GM23338 (cell line): Measurements from ENCODE around the gene EDN2. TPM values are rescaled to one million over a fixed set of nuclear protein-coding genes. Genes with fewer than 3 reads are reported as not detected.
A peak's percentile ranks its signal among the peaks of the same experiment; 100 is the strongest.

Experiments used
- ATAC-seq: fragments of 200-7000 bp; cut with Tn5 transposase; 3 replicates; pipeline ENCODE4 v1.9.1; 2020
- DNase-seq: peaks from one replicate; pipeline ENCODE4 v3.0.0-alpha.2; 2015; ENCODE audit warnings: low spot score
- H2AFZ ChIP-seq: fragments of 200-600 bp; sonication (generic); 2 replicates; pipeline ENCODE4 v1.8.0; 2016; ENCODE audit warnings: antibody characterized with exemption, mild to moderate bottlenecking, moderate library complexity
- H3F3A ChIP-seq: fragments of 200-600 bp; sonication (generic); replicated peaks from 2 replicates; pipeline ENCODE4 v1.8.0; 2017; ENCODE audit warnings: antibody characterized with exemption, mixed run types, low read depth
- H3K27ac ChIP-seq: fragments of 200-600 bp; sonication (generic); 2 replicates; pipeline ENCODE4 v1.6.1; 2016; ENCODE audit warnings: low read depth
- H3K27me3 ChIP-seq: fragments of 200-600 bp; sonication (generic); 2 replicates; pipeline ENCODE4 v1.8.0; 2016; ENCODE audit warnings: mild to moderate bottlenecking, mixed run types, moderate library complexity; ENCODE audit not compliant: insufficient read depth
- H3K36me3 ChIP-seq: fragments of 200-600 bp; sonication (generic); 2 replicates; pipeline ENCODE4 v1.8.0; 2016; ENCODE audit warnings: mild to moderate bottlenecking; ENCODE audit not compliant: insufficient read depth
- H3K4me1 ChIP-seq: fragments of 200-600 bp; sonication (generic); 2 replicates; pipeline ENCODE4 v1.8.0; 2016; ENCODE audit warnings: mild to moderate bottlenecking, moderate library complexity; ENCODE audit not compliant: insufficient read depth
- H3K4me2 ChIP-seq: fragments of 200-600 bp; sonication (generic); 2 replicates; pipeline ENCODE4 v1.7.1; 2017; ENCODE audit warnings: mixed run types
- H3K4me3 ChIP-seq: fragments of 200-600 bp; sonication (generic); 2 replicates; pipeline ENCODE4 v1.6.1; 2016; ENCODE audit warnings: mixed run types
- H3K79me2 ChIP-seq: fragments of 200-600 bp; sonication (generic); replicated peaks from 2 replicates; pipeline ENCODE4 v1.8.0; 2017; ENCODE audit warnings: mild to moderate bottlenecking; ENCODE audit not compliant: insufficient read depth
- H3K9me2 ChIP-seq: fragments of 200-600 bp; sonication (generic); 2 replicates; pipeline ENCODE4 v1.8.0; 2017; ENCODE audit not compliant: insufficient read depth
- H4K20me1 ChIP-seq: fragments of 200-600 bp; sonication (generic); replicated peaks from 2 replicates; pipeline ENCODE4 v1.8.0; 2017; ENCODE audit warnings: mild to moderate bottlenecking; ENCODE audit not compliant: insufficient read depth
- H3K27ac Mint-ChIP-seq: 2 replicates; pipeline ENCODE4 v1.8.0; 2020; ENCODE audit warnings: inconsistent platforms, mild to moderate bottlenecking, moderate library complexity, mixed read lengths
- H3K27me3 Mint-ChIP-seq: 3 replicates; pipeline ENCODE4 v1.8.0; 2022; ENCODE audit warnings: low read depth, mild to moderate bottlenecking, moderate library complexity, mixed read lengths, inconsistent platforms; ENCODE audit not compliant: insufficient read depth, poor library complexity
- H3K36me3 Mint-ChIP-seq: 3 replicates; pipeline ENCODE4 v1.8.0; 2021; ENCODE audit warnings: low read depth, mild to moderate bottlenecking, inconsistent platforms, moderate library complexity, mixed read lengths
- H3K4me1 Mint-ChIP-seq: 3 replicates; pipeline ENCODE4 v1.8.0; 2020; ENCODE audit warnings: mild to moderate bottlenecking, inconsistent platforms, mixed read lengths
- H3K4me3 Mint-ChIP-seq: 3 replicates; pipeline ENCODE4 v1.8.0; 2021; ENCODE audit warnings: moderate library complexity, mild to moderate bottlenecking, inconsistent platforms, mixed read lengths
- H3K9me3 Mint-ChIP-seq: 3 replicates; pipeline ENCODE4 v1.8.0; 2020; ENCODE audit warnings: moderate library complexity, mild to moderate bottlenecking, inconsistent platforms, mixed read lengths
- CREB1 ChIP-seq: fragments of 250-450 bp; sonication (Bioruptor Pico); IDR thresholded peaks from 2 replicates; pipeline ENCODE4 v1.5.0; 2020; ENCODE audit warnings: low read depth, mild to moderate bottlenecking, moderate library complexity
- CTCF ChIP-seq, 2 experiments: fragments of 200-600 bp in 1 of 2; sonication (generic) in 1 of 2; conservative IDR thresholded peaks; 2 replicates each; pipeline versions ENCODE4 v1.5.1 to v1.6.1; 2016 to 2017; ENCODE audit warnings: antibody characterized with exemption in 2 of 2, low read depth in 2 of 2, mild to moderate bottlenecking in 2 of 2, moderate library complexity in 1 of 2
- ETS1 ChIP-seq: IDR thresholded peaks from 2 replicates; pipeline ENCODE4 v1.6.1; 2016; ENCODE audit warnings: antibody characterized with exemption
- EZH2 ChIP-seq: fragments of 200-600 bp; sonication (generic); IDR thresholded peaks from one replicate; pipeline ENCODE4 v1.8.0; 2017; ENCODE audit warnings: antibody characterized with exemption, mild to moderate bottlenecking, low read depth; ENCODE audit not compliant: unreplicated experiment
- JUNB ChIP-seq: IDR thresholded peaks from one replicate; pipeline ENCODE4 v1.6.1; 2016; ENCODE audit warnings: antibody characterized with exemption; ENCODE audit not compliant: unreplicated experiment
- NANOG ChIP-seq: IDR thresholded peaks from 2 replicates; pipeline ENCODE4 v1.6.1; 2016; ENCODE audit warnings: antibody characterized with exemption, borderline replicate concordance
- STAT1 ChIP-seq: IDR thresholded peaks from one replicate; pipeline ENCODE4 v1.6.1; 2016; ENCODE audit warnings: antibody characterized with exemption; ENCODE audit not compliant: unreplicated experiment
- ZNF331 ChIP-seq: fragments of 250-450 bp; sonication (Bioruptor Pico); IDR thresholded peaks from 2 replicates; pipeline ENCODE4 v1.5.0; 2020; ENCODE audit warnings: low read depth, mild to moderate bottlenecking, moderate library complexity
- ZNF462 ChIP-seq: fragments of 250-450 bp; sonication (Bioruptor Pico); IDR thresholded peaks from 2 replicates; pipeline ENCODE4 v1.5.0; 2020; ENCODE audit warnings: mild to moderate bottlenecking, moderate library complexity
- polyA plus RNA-seq: library from polyadenylated mRNA; unstranded; fragments of >200 nt; fragmentation: Nextera tagmentation; extraction: Ambion mirVana; gene quantifications from 2 replicates; pipeline ENCODE4 v1.2.1, GENCODE V29; 2016
- total RNA-seq: library from RNA; depleted of rRNA; stranded (reverse); fragments of >200 nt; shearing (Covaris generic); gene quantifications from 2 replicates; pipeline ENCODE4 v1.2.3, GENCODE V29; 2014

The EDN2 gene
- total and polyA plus RNA-seq, 2 experiments from 2014 or later = not detected

- TF ChIP-seq ZNF462 (CRISPR knock-in tag) (no peak), EZH2 (no peak)
Measured at GRCh38 chr1:41497461-41498030, 13.1 kb upstream of the EDN2 start (continued).

- H3K36me3 Mint-ChIP-seq = no peaks in the 10 kb centered on the region
- H3K27ac Mint-ChIP-seq = no peak overlapping the region
- Histone ChIP-seq H3K4me2 (peak overlapping the region; percentile 83), H3F3A (0 out of 2 replicates have a peak, but pooled peaks cover 5% of the 10 kb centered on the region), H4K20me1 (no peaks in the 10 kb centered on the region), H3K27me3 (peaks cover 12% of the 10 kb centered on the region), H3K4me1 (peaks cover 12% of the 10 kb centered on the region; the same call in 1 of the 2 replicates), H3K79me2 (no peaks in the 10 kb centered on the region), H2AFZ (peak overlapping the region; percentile 66; the same call in 1 of the 2 replicates), H3K36me3 (no peaks in the 10 kb centered on the region), H3K4me3 (peak overlapping the region; percentile 55), H3K27ac (no peak overlapping the region), H3K9me2 (no peaks in the 10 kb centered on the region)
- no peaks in the 10 kb centered on the region for H3K9me3 Mint-ChIP-seq
- H3K27me3 Mint-ChIP-seq = peaks cover 19% of the 10 kb centered on the region
- DNase-seq (no peak), ATAC-seq (no peak; the same call in 2 of the 3 replicates)
- H3K4me1 Mint-ChIP-seq = peaks cover 21% of the 10 kb centered on the region
- peak overlapping the region; percentile 45 for H3K4me3 Mint-ChIP-seq
- TF ChIP-seq JUNB = no peak
- no peak for TF ChIP-seq ETS1
- TF ChIP-seq CTCF (conservative IDR thresholded peaks at IDR 0.05; ENCODE audit: low read depth in 2 of 2) = no peak
- TF ChIP-seq CREB1 (CRISPR knock-in tag) = no peak
- TF ChIP-seq STAT1 = no peak
- no peak for TF ChIP-seq EZH2
- no peak for TF ChIP-seq ZNF331 (CRISPR knock-in tag)
- TF ChIP-seq NANOG = no peak
Measured at GRCh38 chr1:41497056-41497440, 12.6 kb upstream of the EDN2 start.
